DND-41 (cell line): ENCODE data around the gene TMPRSS11E.

Experiments
- ATAC-seq: fragments of 200-7000 bp; cut with Tn5 transposase; 3 replicates; pipeline ENCODE4 v1.9.1; 2021; ENCODE audit warnings: low read depth; ENCODE audit not compliant: insufficient read depth
- DNase-seq: peaks from one replicate; pipeline ENCODE4 v3.0.0-alpha.2; 2020
- H2AFZ ChIP-seq: 2 replicates; pipeline ENCODE4 v1.6.0; 2012; ENCODE audit warnings: low read depth, low read length
- H3K27ac ChIP-seq: 2 replicates; pipeline ENCODE4 v1.5.1; 2012; ENCODE audit warnings: low read length, inconsistent platforms
- H3K27me3 ChIP-seq: fragments of 200-600 bp; sonication (generic); 2 replicates; pipeline ENCODE4 v1.6.0; 2012; ENCODE audit warnings: low read length, mild to moderate bottlenecking, inconsistent platforms; ENCODE audit not compliant: insufficient read depth, poor library complexity
- H3K36me3 ChIP-seq: 2 replicates; pipeline ENCODE4 v1.5.1; 2012; ENCODE audit warnings: low read length, inconsistent platforms; ENCODE audit not compliant: insufficient read depth
- H3K4me1 ChIP-seq: 2 replicates; pipeline ENCODE4 v1.5.1; 2012; ENCODE audit warnings: mild to moderate bottlenecking, low read length; ENCODE audit not compliant: insufficient read depth
- H3K4me2 ChIP-seq: 2 replicates; pipeline ENCODE4 v1.6.0; 2012; ENCODE audit warnings: mild to moderate bottlenecking, moderate library complexity, low read length, inconsistent platforms; ENCODE audit not compliant: insufficient read depth
- H3K4me3 ChIP-seq, 2 experiments: fragments of 200-600 bp in 1 of 2; shearing (Covaris generic) in 1 of 2; 2 replicates each; pipeline ENCODE4 v1.5.1; 2012 to 2016; ENCODE audit warnings: inconsistent platforms in 2 of 2, low read length in 2 of 2, mild to moderate bottlenecking in 2 of 2, low read depth in 1 of 2, moderate library complexity in 1 of 2
- H3K79me2 ChIP-seq: 2 replicates; pipeline ENCODE4 v1.6.0; 2012; ENCODE audit warnings: low read length, inconsistent platforms; ENCODE audit not compliant: insufficient read depth
- H3K9ac ChIP-seq: 2 replicates; pipeline ENCODE4 v1.6.0; 2012; ENCODE audit warnings: low read depth, mild to moderate bottlenecking, inconsistent platforms, low read length, moderate library complexity
- H3K9me3 ChIP-seq: 2 replicates; pipeline ENCODE4 v1.5.1; 2012; ENCODE audit warnings: low read length, moderate library complexity, mild to moderate bottlenecking, inconsistent platforms; ENCODE audit not compliant: insufficient read depth, severe bottlenecking
- H4K20me1 ChIP-seq: 2 replicates; pipeline ENCODE4 v1.6.0; 2012; ENCODE audit warnings: low read length; ENCODE audit not compliant: insufficient read depth
- EZH2 ChIP-seq: IDR thresholded peaks from 3 replicates; pipeline ENCODE4 v1.6.1; 2012; ENCODE audit warnings: borderline replicate concordance, low read depth, mild to moderate bottlenecking, moderate library complexity, low read length, inconsistent platforms; ENCODE audit not compliant: severe bottlenecking
- TF ChIP-seq, protein P1 (sequence below): IDR thresholded peaks from 2 replicates; pipeline ENCODE4 v1.5.1; 2012; ENCODE audit warnings: borderline replicate concordance, low read length, moderate library complexity, mild to moderate bottlenecking; ENCODE audit not compliant: poor library complexity, severe bottlenecking; ENCODE audit errors: extremely low read depth

Gene TMPRSS11E

DNA sequence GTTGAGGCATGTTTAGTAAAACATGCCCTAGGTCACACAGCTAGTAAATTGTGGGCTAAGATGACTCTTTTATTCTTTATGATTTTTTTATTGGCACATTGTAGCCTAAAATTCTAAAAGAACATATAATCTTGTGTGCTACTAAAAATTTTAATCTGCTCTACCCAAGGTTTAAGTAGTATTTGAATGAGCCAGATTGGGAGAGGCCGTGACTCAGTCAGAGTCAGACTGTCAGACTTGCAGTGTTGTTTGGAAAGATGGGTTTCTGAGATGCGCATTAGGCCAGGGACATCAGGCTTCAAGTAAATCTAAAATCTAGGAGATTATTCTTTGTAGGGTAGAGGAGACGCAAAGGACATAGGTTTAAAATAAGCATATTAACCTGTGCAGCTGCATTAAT, 30.7 kb upstream of the TMPRSS11E start:
- H3K9me3 ChIP-seq, result peaks cover 4% of the 10 kb centered on the region
- no peak overlapping the region for H3K4me2 ChIP-seq
- H3K27me3 ChIP-seq, result no peaks in the 10 kb centered on the region
- no peak overlapping the region for H3K4me3 ChIP-seq
- H2AFZ ChIP-seq, result no peak overlapping the region
- H4K20me1 ChIP-seq, result no peaks in the 10 kb centered on the region
- no peaks in the 10 kb centered on the region for H3K36me3 ChIP-seq
- DNase-seq, result no peak
- no peak overlapping the region for H3K27ac ChIP-seq
- H3K9ac ChIP-seq, result no peak overlapping the region
- H3K4me1 ChIP-seq, result no peaks in the 10 kb centered on the region
- TF ChIP-seq EZH2, result no peak
- TF ChIP-seq, protein P1, sequence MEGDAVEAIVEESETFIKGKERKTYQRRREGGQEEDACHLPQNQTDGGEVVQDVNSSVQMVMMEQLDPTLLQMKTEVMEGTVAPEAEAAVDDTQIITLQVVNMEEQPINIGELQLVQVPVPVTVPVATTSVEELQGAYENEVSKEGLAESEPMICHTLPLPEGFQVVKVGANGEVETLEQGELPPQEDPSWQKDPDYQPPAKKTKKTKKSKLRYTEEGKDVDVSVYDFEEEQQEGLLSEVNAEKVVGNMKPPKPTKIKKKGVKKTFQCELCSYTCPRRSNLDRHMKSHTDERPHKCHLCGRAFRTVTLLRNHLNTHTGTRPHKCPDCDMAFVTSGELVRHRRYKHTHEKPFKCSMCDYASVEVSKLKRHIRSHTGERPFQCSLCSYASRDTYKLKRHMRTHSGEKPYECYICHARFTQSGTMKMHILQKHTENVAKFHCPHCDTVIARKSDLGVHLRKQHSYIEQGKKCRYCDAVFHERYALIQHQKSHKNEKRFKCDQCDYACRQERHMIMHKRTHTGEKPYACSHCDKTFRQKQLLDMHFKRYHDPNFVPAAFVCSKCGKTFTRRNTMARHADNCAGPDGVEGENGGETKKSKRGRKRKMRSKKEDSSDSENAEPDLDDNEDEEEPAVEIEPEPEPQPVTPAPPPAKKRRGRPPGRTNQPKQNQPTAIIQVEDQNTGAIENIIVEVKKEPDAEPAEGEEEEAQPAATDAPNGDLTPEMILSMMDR, result no peak
- ATAC-seq, result no peak
- no peaks in the 10 kb centered on the region for H3K79me2 ChIP-seq

DNA sequence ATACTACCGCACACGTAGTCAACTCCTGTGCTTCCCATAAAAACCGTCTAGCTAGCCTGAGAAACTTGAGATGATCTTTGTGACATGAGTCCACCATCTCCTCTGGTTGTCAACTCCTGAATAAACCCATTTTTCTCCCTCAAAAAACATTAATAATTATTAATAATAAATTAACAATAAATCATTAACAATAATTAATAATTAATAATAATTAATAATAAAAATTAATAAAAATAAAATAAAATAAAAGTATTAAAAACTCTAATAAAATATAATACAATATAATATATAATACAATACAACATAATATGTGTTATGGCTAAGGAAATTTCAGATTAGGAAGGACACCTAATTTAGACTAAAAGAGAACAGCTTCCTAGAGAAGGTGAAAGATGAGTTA, 20.7 kb upstream of the TMPRSS11E start:
- Histone ChIP-seq H3K36me3 (no peaks in the 10 kb centered on the region), H2AFZ (no peak overlapping the region), H3K27me3 (no peaks in the 10 kb centered on the region), H4K20me1 (no peaks in the 10 kb centered on the region), H3K79me2 (no peaks in the 10 kb centered on the region), H3K4me3 (no peak overlapping the region), H3K9ac (no peak overlapping the region), H3K4me2 (no peak overlapping the region), H3K9me3 (no peaks in the 10 kb centered on the region), H3K27ac (no peak overlapping the region), H3K4me1 (no peaks in the 10 kb centered on the region)
- ATAC-seq, result no peak
- TF ChIP-seq, protein P1, result no peak
- no peak for TF ChIP-seq EZH2
- no peak for DNase-seq

DNA sequence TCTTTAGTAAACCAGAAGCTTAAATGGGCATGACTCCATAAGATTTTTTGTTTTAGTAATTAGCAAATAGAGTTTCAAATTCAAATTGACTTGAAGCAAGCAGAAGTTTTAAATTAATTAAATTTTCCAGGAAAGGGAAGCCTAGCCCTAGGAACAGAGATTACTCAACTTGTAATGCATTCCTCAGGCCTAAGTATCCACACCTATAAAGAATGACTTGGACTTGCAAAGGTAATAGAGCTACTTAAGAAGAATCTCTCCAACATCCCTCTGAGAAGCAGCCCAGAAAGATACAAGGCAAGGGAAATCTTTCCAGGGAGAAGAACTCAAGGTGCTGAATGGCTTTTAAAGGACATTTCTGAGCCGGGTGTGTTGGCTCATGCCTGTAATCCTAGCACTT, 16.9 kb upstream of the TMPRSS11E start:
- TF ChIP-seq, protein P1, result no peak
- TF ChIP-seq EZH2, result no peak

DNA sequence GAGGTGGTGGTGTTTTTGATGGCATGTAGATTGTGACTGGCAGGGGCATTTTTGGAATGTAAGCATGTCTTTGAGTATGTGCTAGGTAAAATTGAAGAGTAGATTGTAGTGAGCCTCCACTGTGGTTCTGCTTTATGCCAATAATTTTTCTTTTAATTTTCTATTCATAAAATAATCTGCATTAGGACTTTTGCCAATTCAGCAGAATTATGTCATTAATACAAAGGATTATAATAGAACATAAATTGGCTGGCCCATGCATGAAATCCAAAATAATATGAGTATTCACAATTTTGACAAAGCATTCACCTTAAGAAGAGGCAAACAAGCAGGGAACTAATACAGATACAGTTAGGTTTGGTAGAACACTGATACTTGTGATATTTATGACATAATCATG, 14.9 kb upstream of the TMPRSS11E start:
- Histone ChIP-seq H3K27ac (no peak overlapping the region), H3K36me3 (no peaks in the 10 kb centered on the region), H3K4me3 (no peak overlapping the region), H2AFZ (no peak overlapping the region), H3K9ac (no peak overlapping the region), H4K20me1 (no peaks in the 10 kb centered on the region), H3K4me2 (no peak overlapping the region), H3K27me3 (no peaks in the 10 kb centered on the region), H3K79me2 (no peaks in the 10 kb centered on the region), H3K4me1 (no peaks in the 10 kb centered on the region), H3K9me3 (no peaks in the 10 kb centered on the region)
- ATAC-seq (no peak), DNase-seq (no peak)
- TF ChIP-seq, protein P1, result no peak
- no peak for TF ChIP-seq EZH2

More for the DNA sequence above, 16.9 kb upstream of the TMPRSS11E start:
- Histone ChIP-seq H3K4me1 (no peaks in the 10 kb centered on the region), H3K4me3 (no peak overlapping the region), H3K9ac (no peak overlapping the region), H3K79me2 (no peaks in the 10 kb centered on the region), H4K20me1 (no peaks in the 10 kb centered on the region), H3K27ac (no peak overlapping the region), H3K27me3 (no peaks in the 10 kb centered on the region), H3K36me3 (no peaks in the 10 kb centered on the region), H3K9me3 (no peaks in the 10 kb centered on the region), H3K4me2 (no peak overlapping the region), H2AFZ (no peak overlapping the region)
- DNase-seq (no peak), ATAC-seq (no peak)
